SK-N-MC (cell line): ENCODE results near the gene RBMY1B.
"Not testable (repeated sequence)": the region's sequence is repeated elsewhere in the genome, so short reads cannot be mapped to it uniquely, and the experiment has no call there.

Experiments used
- DNase-seq: peaks from one replicate; pipeline ENCODE4 v3.0.0-alpha.2; 2011; ENCODE audit warnings: low read depth, low spot score
- H3K27ac ChIP-seq: fragments of 200-600 bp; sonication (generic); 2 replicates; pipeline ENCODE4 v1.5.1; 2016; ENCODE audit warnings: mixed run types
- H3K36me3 ChIP-seq: fragments of 200-600 bp; sonication (generic); 2 replicates; pipeline ENCODE4 v1.6.1; 2017; ENCODE audit warnings: antibody characterized with exemption, low read length, mixed read lengths; ENCODE audit not compliant: insufficient read depth
- H3K4me3 ChIP-seq: fragments of 200-600 bp; sonication (generic); 2 replicates; pipeline ENCODE4 v1.5.1; 2016
- H3K9ac ChIP-seq: fragments of 200-600 bp; sonication (generic); 2 replicates; pipeline ENCODE4 v1.8.0; 2017; ENCODE audit warnings: mixed run types, mixed read lengths; ENCODE audit not compliant: insufficient read length
- H3K9me3 ChIP-seq: fragments of 200-600 bp; sonication (generic); 2 replicates; pipeline ENCODE4 v1.6.1; 2017; ENCODE audit warnings: low read depth, mild to moderate bottlenecking, antibody characterized with exemption, low read length, moderate library complexity, mixed read lengths
- EZH2 ChIP-seq: fragments of 200-600 bp; sonication (generic); IDR thresholded peaks from one replicate; pipeline ENCODE4 v1.6.1; 2017; ENCODE audit warnings: antibody characterized with exemption
- FOXP2 ChIP-seq: optimal IDR thresholded peaks from 2 replicates; pipeline ENCODE3; 2011; ENCODE audit warnings: mild to moderate bottlenecking, moderate library complexity; ENCODE audit not compliant: insufficient read depth; ENCODE audit errors: extremely low read length, control extremely low read depth
- POLR2AphosphoS5 ChIP-seq: IDR thresholded peaks from 2 replicates; pipeline ENCODE4 v1.6.1; 2012; ENCODE audit warnings: mild to moderate bottlenecking, low read depth, low read length, borderline replicate concordance

The RBMY1B gene

DNA sequence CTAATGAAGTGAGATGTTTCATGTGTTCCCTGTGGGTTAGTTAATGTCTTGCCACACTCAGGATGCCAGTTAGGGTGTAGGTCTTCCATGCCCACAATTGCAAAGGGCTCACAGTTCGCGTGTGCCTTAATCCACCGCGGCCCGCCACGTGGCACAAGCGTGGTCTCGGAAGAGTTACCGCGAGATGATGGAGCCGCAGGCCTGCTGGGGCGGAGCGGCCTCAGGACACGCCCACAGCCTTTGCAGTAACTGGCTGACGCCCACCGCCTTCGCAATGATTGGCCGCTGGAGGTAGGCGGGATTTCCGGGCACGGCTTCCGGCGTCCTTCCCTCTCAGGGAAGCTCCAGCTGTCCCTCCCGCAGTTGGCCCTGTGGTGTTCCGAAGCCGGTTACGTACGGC lies at the start of gene RBMY1B:
RBMY1B (plus strand) TSS at position 301 of the 400 bp plus-strand sequence. CDS start 2,013 bp downstream, outside the sequence.
- not testable (repeated sequence) for DNase-seq, H3K9me3 ChIP-seq, H3K36me3 ChIP-seq, H3K4me3 ChIP-seq, H3K9ac ChIP-seq, H3K27ac ChIP-seq

DNA sequence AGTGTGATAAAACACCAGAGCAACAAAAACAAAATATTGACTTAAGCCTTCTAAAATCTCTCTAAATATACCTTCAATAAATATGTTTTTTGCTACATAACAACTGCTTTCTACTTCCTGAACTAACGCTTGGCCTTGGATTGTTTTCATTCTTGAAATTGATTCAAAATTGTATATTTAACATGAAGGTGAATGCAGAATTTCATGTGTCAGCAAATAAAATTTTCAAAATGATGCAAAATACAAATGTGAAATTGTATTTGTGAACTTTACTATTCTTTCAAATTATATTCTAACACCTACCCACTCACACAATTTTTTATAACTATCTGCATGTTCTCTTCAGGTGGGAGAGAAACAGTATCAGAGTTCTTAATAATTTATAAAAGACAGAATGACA lies 48.2 kb upstream of the RBMY1B start:
- DNase-seq, H3K9me3 ChIP-seq, H3K27ac ChIP-seq, H3K9ac ChIP-seq, H3K36me3 ChIP-seq, H3K4me3 ChIP-seq: not testable (repeated sequence)

DNA sequence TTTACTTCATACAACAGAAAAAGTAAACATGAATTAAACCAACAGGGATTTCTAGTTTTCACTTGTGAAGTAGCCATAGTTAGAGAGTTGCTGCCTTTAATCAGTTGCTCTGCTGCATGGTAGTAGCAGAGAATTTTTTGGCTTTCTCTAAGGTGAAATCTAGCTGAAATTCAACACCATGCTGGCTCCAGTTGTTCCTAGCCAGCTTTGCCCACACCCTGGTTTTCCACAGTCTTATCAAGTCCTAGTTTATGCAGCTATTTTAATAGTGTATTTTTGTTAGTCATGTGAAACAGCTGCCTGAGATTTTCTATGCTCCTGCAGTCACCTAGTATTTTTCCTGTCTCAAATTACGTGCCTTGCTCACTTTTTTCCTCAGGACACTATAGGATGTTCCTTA lies 28.2 kb upstream of the RBMY1B start:
- Histone ChIP-seq H3K4me3 (no peak overlapping the region), H3K9ac (no peak overlapping the region), H3K9me3 (no peaks in the 10 kb centered on the region), H3K36me3 (no peaks in the 10 kb centered on the region), H3K27ac (no peak overlapping the region)
- TF ChIP-seq POLR2AphosphoS5 = no peak
- TF ChIP-seq FOXP2 = no peak
- TF ChIP-seq EZH2 = no peak
- no peak for DNase-seq

DNA sequence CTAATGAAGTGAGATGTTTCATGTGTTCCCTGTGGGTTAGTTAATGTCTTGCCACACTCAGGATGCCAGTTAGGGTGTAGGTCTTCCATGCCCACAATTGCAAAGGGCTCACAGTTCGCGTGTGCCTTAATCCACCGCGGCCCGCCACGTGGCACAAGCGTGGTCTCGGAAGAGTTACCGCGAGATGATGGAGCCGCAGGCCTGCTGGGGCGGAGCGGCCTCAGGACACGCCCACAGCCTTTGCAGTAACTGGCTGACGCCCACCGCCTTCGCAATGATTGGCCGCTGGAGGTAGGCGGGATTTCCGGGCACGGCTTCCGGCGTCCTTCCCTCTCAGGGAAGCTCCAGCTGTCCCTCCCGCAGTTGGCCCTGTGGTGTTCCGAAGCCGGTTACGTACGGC lies 23.4 kb downstream of the RBMY1B start, which contains the start of gene RBMY1A1:
RBMY1A1 (plus strand) TSS at position 301 of the 400 bp plus-strand sequence. CDS start 2,013 bp downstream, outside the sequence.
- H3K4me3 ChIP-seq, H3K9me3 ChIP-seq, DNase-seq: not testable (repeated sequence)

DNA sequence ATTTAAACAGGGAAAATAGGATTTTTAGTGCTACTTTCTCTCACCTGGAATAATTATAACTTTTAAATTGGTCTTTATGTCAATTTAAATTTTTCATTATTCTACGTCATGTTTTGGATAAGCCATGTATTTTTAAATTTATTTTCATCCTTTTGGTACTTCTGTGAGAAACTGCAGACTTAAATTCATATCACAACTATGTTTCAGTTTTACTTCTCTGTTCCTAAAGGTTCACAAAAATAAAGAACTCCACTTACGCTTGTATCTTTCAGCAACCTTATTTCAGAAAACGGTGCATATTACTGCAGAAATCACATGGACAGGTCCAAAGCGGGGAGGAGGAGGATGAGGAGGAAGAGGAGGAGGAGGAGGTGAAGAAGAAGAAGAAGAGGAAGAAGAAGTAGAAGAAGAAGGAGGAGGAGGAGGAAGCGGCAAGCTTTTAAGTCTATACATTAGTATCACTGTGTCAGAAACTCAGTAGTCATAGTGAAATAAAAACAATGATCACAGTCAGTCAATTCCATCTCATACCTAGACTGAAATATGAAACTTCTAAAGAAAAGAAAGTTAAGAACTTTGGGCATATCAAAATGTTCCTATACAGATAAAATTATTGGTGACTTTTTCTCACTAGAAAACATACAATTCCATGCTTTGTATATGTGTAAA lies 48.3 kb downstream of the RBMY1B start:
- H3K4me3 ChIP-seq, H3K36me3 ChIP-seq, H3K9me3 ChIP-seq, H3K27ac ChIP-seq, H3K9ac ChIP-seq, DNase-seq: not testable (repeated sequence)

More for the DNA sequence above, 23.4 kb downstream of the RBMY1B start, which contains the start of gene RBMY1A1:
- H3K36me3 ChIP-seq, H3K9ac ChIP-seq, H3K27ac ChIP-seq: not testable (repeated sequence)
